Measurements from ENCODE around the gene TMEM19.
A peak's percentile ranks its signal among the peaks of the same experiment; 100 is the strongest.

TMEM19 gene

GRCh38 chr12:71655907-71656306 is 30.0 kb upstream of the TMEM19 start:
- H3K36me3 ChIP-seq (ENCODE audit: insufficient read depth, insufficient read length, low read length), result peaks cover 92% of the 10 kb centered on the region
- TF ChIP-seq YY1 (IDR thresholded peaks at IDR 0.05; ENCODE audit: insufficient read depth, insufficient read length) (no peak), ZNF274 (IDR thresholded peaks at IDR 0.05; ENCODE audit: low read depth, low read length) (no peak), SUZ12 (IDR thresholded peaks at IDR 0.05; ENCODE audit: extremely low read depth, insufficient read depth, insufficient read length) (no peak)
- no peak overlapping the region for H3K4me3 ChIP-seq (ENCODE audit: insufficient read length, low read depth)
- peaks cover 16% of the 10 kb centered on the region for H3K9me3 ChIP-seq (ENCODE audit: insufficient read depth, low read length)
- no peaks in the 10 kb centered on the region for H3K4me1 ChIP-seq (ENCODE audit: insufficient read depth, insufficient read length)
- no peak overlapping the region for H3K9ac ChIP-seq (ENCODE audit: insufficient read length, low read depth)
- H3K27me3 ChIP-seq (ENCODE audit: insufficient read depth, insufficient read length), result no peaks in the 10 kb centered on the region
- no peak for DNase-seq (ENCODE audit: low read depth, low spot score)

DNA sequence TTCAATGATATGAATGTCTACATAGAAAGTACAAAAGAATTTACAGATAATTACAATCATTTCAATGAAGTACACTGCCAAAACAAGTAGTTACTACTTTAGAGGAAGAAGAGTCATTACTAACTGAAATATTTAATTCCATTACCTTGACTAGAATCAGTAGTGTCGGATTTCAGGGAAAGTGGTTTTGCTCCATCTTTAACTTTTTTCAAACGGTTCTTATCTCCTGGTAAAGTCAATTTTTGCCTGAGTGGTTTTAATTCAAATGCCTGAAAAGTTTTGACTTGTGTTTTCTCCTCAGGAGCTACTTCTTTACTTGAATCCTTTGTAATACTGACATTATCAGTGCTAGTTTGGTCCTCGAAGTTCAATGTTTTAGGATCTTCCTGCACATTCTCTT is 29.1 kb upstream of the TMEM19 start:
- H3K4me3 ChIP-seq (ENCODE audit: insufficient read length, low read depth), result no peak overlapping the region
- no peak for DNase-seq (ENCODE audit: low read depth, low spot score)
- H3K36me3 ChIP-seq (ENCODE audit: insufficient read depth, insufficient read length, low read length), result peaks cover 89% of the 10 kb centered on the region
- H3K4me1 ChIP-seq (ENCODE audit: insufficient read depth, insufficient read length), result no peaks in the 10 kb centered on the region
- TF ChIP-seq ZNF274 (IDR thresholded peaks at IDR 0.05; ENCODE audit: low read depth, low read length) (no peak), YY1 (IDR thresholded peaks at IDR 0.05; ENCODE audit: insufficient read depth, insufficient read length) (no peak), SUZ12 (IDR thresholded peaks at IDR 0.05; ENCODE audit: extremely low read depth, insufficient read depth, insufficient read length) (no peak)
- no peak overlapping the region for H3K9ac ChIP-seq (ENCODE audit: insufficient read length, low read depth)
- H3K9me3 ChIP-seq (ENCODE audit: insufficient read depth, low read length), result peaks cover 16% of the 10 kb centered on the region
- H3K27me3 ChIP-seq (ENCODE audit: insufficient read depth, insufficient read length), result no peaks in the 10 kb centered on the region

GRCh38 chr12:71661977-71662530 is 23.8 kb upstream of the TMEM19 start:
- Histone ChIP-seq H3K27me3 (ENCODE audit: insufficient read depth, insufficient read length) (no peaks in the 10 kb centered on the region), H3K9ac (ENCODE audit: insufficient read length, low read depth) (peak overlapping the region; percentile 96), H3K4me1 (ENCODE audit: insufficient read depth, insufficient read length) (no peaks in the 10 kb centered on the region), H3K4me3 (ENCODE audit: insufficient read length, low read depth) (peak overlapping the region; percentile 83), H3K36me3 (ENCODE audit: insufficient read depth, insufficient read length, low read length) (peaks cover 51% of the 10 kb centered on the region), H3K9me3 (ENCODE audit: insufficient read depth, low read length) (no peaks in the 10 kb centered on the region)
- no peak for TF ChIP-seq SUZ12 (IDR thresholded peaks at IDR 0.05; ENCODE audit: extremely low read depth, insufficient read depth, insufficient read length)
- TF ChIP-seq YY1 (IDR thresholded peaks at IDR 0.05; ENCODE audit: insufficient read depth, insufficient read length), result no peak
- no peak for TF ChIP-seq ZNF274 (IDR thresholded peaks at IDR 0.05; ENCODE audit: low read depth, low read length)
- DNase-seq (ENCODE audit: low read depth, low spot score), result no peak

DNA sequence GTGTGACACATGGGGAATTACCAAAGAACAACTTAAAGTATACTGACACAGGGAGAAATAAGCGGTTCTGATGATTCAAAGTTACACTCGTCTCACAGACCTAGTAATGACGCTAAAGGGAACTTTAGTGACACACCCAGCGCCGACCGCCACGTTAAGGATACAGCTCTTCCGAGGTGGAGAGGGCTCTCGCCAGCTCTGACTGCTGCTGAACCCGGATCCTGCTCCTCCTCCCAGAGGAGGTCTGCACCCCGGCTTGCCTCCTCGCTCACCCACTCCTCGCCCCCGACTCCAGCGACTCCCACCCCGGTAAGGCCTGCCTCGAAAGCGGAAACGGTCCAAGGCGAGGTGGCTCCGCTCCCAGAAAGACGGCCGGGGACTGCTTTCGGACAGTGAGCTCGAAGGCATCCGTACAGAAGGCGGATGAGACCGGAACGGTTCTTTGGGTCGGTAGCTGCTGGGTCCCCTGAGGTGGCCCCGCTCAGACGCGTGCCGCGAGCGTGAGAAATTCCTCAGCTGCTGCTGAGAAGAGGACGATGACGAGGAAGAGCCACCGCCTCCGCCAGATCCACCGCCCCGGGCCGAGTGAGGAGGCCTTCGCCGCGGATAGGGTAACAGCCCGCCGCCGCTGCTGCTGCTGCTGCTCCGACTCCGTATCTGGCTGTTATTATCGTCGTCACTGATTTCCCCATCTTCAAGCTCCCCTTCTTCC is 22.9 kb upstream of the TMEM19 start:
- Histone ChIP-seq H3K27me3 (ENCODE audit: insufficient read depth, insufficient read length) (no peaks in the 10 kb centered on the region), H3K9ac (ENCODE audit: insufficient read length, low read depth) (peak overlapping the region; percentile 96), H3K4me1 (ENCODE audit: insufficient read depth, insufficient read length) (no peaks in the 10 kb centered on the region), H3K36me3 (ENCODE audit: insufficient read depth, insufficient read length, low read length) (peaks cover 43% of the 10 kb centered on the region), H3K9me3 (ENCODE audit: insufficient read depth, low read length) (no peaks in the 10 kb centered on the region), H3K4me3 (ENCODE audit: insufficient read length, low read depth) (peak overlapping the region; percentile 83)
- no peak for DNase-seq (ENCODE audit: low read depth, low spot score)
- TF ChIP-seq ZNF274 (IDR thresholded peaks at IDR 0.05; ENCODE audit: low read depth, low read length), result no peak

- peak; percentile 98 for DNase-seq (ENCODE audit: low read depth, low spot score)
- peak within 1 kb of the TSS; percentile 83 for H3K4me3 ChIP-seq (ENCODE audit: insufficient read length, low read depth)
- TF ChIP-seq ZNF274 (IDR thresholded peaks at IDR 0.05; ENCODE audit: low read depth, low read length) (no peak), SUZ12 (IDR thresholded peaks at IDR 0.05; ENCODE audit: extremely low read depth, insufficient read depth, insufficient read length) (no peak), YY1 (IDR thresholded peaks at IDR 0.05; ENCODE audit: insufficient read depth, insufficient read length) (peak; percentile 92)
- peak within 1 kb of the TSS; percentile 96 for H3K9ac ChIP-seq (ENCODE audit: insufficient read length, low read depth)
- no peaks in the 10 kb centered on the region for H3K4me1 ChIP-seq (ENCODE audit: insufficient read depth, insufficient read length)
- H3K27me3 ChIP-seq (ENCODE audit: insufficient read depth, insufficient read length), result no peaks in the 10 kb centered on the region
- peaks cover 38% of the 10 kb centered on the region for H3K36me3 ChIP-seq (ENCODE audit: insufficient read depth, insufficient read length, low read length)
- H3K9me3 ChIP-seq (ENCODE audit: insufficient read depth, low read length), result no peaks in the 10 kb centered on the region
Measured at GRCh38 chr12:71663561-71664410, 22.1 kb upstream of the TMEM19 start, which contains the start of the genes THAP2 and ZFC3H1. TSS of gene THAP2 (plus strand) at chr12:71664301. CDS start at chr12:71664510, 209 bp downstream. TSS of gene ZFC3H1 (minus strand) at chr12:71663848. CDS start at chr12:71663610, 238 bp downstream.

DNA sequence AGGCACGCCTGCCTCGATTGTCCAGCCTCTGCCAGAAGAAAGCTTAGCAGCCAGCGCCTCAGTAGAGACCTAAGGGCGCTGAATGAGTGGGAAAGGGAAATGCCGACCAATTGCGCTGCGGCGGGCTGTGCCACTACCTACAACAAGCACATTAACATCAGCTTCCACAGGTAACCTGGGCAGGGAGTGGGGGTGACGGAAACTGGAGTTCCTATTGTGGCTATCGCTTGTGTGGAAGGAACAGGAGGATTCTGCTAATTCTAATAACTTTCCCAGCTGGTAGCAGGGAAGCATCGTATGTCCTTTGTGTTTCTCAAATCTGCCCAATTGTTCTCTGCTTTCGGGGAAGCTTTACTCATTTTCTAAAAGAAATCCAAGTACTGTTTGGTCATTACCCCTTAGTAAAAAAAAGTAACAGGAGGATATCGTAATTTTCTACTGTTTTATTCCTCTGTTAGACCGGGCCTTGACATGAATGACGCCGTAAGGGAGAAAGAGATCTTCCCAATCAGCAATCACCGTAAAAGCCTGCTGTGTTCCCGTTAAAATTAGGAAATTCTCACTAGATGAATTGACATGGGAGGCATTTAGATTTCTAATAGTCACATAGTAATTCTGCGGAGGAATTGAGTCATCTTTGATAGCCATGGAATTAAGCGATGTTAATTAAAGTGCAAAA is 21.3 kb upstream of the TMEM19 start:
- Histone ChIP-seq H3K4me1 (ENCODE audit: insufficient read depth, insufficient read length) (no peaks in the 10 kb centered on the region), H3K9me3 (ENCODE audit: insufficient read depth, low read length) (no peaks in the 10 kb centered on the region), H3K36me3 (ENCODE audit: insufficient read depth, insufficient read length, low read length) (peaks cover 31% of the 10 kb centered on the region), H3K9ac (ENCODE audit: insufficient read length, low read depth) (peak overlapping the region; percentile 89), H3K27me3 (ENCODE audit: insufficient read depth, insufficient read length) (no peaks in the 10 kb centered on the region), H3K4me3 (ENCODE audit: insufficient read length, low read depth) (peak overlapping the region; percentile 83)
- DNase-seq (ENCODE audit: low read depth, low spot score), result no peak
- TF ChIP-seq SUZ12 (IDR thresholded peaks at IDR 0.05; ENCODE audit: extremely low read depth, insufficient read depth, insufficient read length) (no peak), YY1 (IDR thresholded peaks at IDR 0.05; ENCODE audit: insufficient read depth, insufficient read length) (no peak), ZNF274 (IDR thresholded peaks at IDR 0.05; ENCODE audit: low read depth, low read length) (no peak)

Measured in NT2/D1 (cell line).